HepG2 (cell line): Measurements from ENCODE around the gene TSN. TPM values are rescaled to one million over a fixed set of nuclear protein-coding genes. Genes with fewer than 3 reads are reported as not detected.

Source experiments
- ATAC-seq: fragments of 200-7000 bp; cut with Tn5 transposase; 3 replicates; pipeline ENCODE4 v1.9.1; 2020; ENCODE audit warnings: mild to moderate bottlenecking, moderate library complexity
- BruUV-seq: library from RNA; stranded (reverse); fragments of 400-500 nt; replicated peaks from 2 replicates; lab custom pipeline; 2021; lab: Mats Ljungman, UMichigan
- CTCF ChIA-PET: fragments of 300-600 bp; formaldehyde crosslinking; extraction: SDS; loops from one replicate; lab custom pipeline; 2021; ENCODE audit warnings: low total read pairs, inconsistent platforms, low intra/inter-chr PET ratio; lab: Yijun Ruan, JAX
- POLR2A ChIA-PET: fragments of 350-600 bp; sonication (Branson Sonifier 250); formaldehyde crosslinking; loops from one replicate; lab custom pipeline; 2020; ENCODE audit warnings: antibody characterized with exemption, inconsistent platforms; lab: Yijun Ruan, JAX
- DNase-seq: peaks from one replicate; pipeline ENCODE4 v3.0.0-alpha.2; 2015; ENCODE audit warnings: low spot score
- FAIRE-seq: peaks from 3 replicates; lab custom pipeline; 2011; peaks lifted over from hg19 to GRCh38; lab: Jason Lieb, UNC
- H2AFZ ChIP-seq: one replicate; pipeline ENCODE4 v1.6.1; 2011; ENCODE audit warnings: low read length, inconsistent platforms
- H3K27ac ChIP-seq: fragments of 300-600 bp; 3 replicates; pipeline ENCODE4 v1.8.0; 2011; ENCODE audit warnings: mixed run types, mild to moderate bottlenecking, mixed read lengths, low read length, inconsistent platforms; ENCODE audit not compliant: insufficient read depth; ENCODE audit errors: extremely low read length
- H3K27me3 ChIP-seq, 2 experiments: fragments of 200-600 bp in 1 of 2; 2 replicates in 1 of 2; 3 replicates in 1 of 2; pipeline versions ENCODE4 v1.6.0 to v1.8.0; 2011; ENCODE audit warnings: low read length in 2 of 2, mild to moderate bottlenecking in 2 of 2, moderate library complexity in 2 of 2, inconsistent platforms in 1 of 2; ENCODE audit not compliant: insufficient read depth in 2 of 2, control insufficient read depth in 1 of 2
- H3K36me3 ChIP-seq, 2 experiments: fragments of 200-600 bp in 1 of 2; replicated peaks in 1 of 2; 2 replicates in 1 of 2; 3 replicates in 1 of 2; pipeline versions ENCODE4 v1.5.1 to v1.8.0; 2011; ENCODE audit warnings: low read length in 2 of 2, inconsistent platforms in 1 of 2; ENCODE audit not compliant: insufficient read depth in 2 of 2, control insufficient read depth in 1 of 2
- H3K4me1 ChIP-seq: 2 replicates; pipeline ENCODE4 v1.5.1; 2012; ENCODE audit warnings: low read length, inconsistent platforms; ENCODE audit not compliant: insufficient read depth
- H3K4me2 ChIP-seq: 2 replicates; pipeline ENCODE4 v1.6.0; 2011; ENCODE audit warnings: low read depth, low read length, inconsistent platforms
- H3K4me3 ChIP-seq, 3 experiments: fragments of 200-600 bp in 1 of 3; sonication (generic), shearing (Covaris generic) in 1 of 3; replicated peaks in 1 of 3; 2 replicates each; pipeline ENCODE4 v1.5.1; 2011 to 2016; ENCODE audit warnings: low read length in 3 of 3, inconsistent platforms in 2 of 3, low read depth in 2 of 3, mild to moderate bottlenecking in 2 of 3, control low read depth in 1 of 3, mixed read lengths in 1 of 3; ENCODE audit not compliant: insufficient read depth in 1 of 3
- H3K79me2 ChIP-seq: one replicate; pipeline ENCODE4 v1.6.1; 2011; ENCODE audit warnings: low read length, inconsistent platforms; ENCODE audit not compliant: insufficient read depth
- H3K9ac ChIP-seq: 2 replicates; pipeline ENCODE4 v1.6.0; 2011; ENCODE audit warnings: mild to moderate bottlenecking, low read depth, low read length, inconsistent platforms; ENCODE audit not compliant: insufficient read depth
- H3K9me3 ChIP-seq: 2 replicates; pipeline ENCODE4 v1.5.1; 2012; ENCODE audit warnings: mild to moderate bottlenecking, low read length
- H4K20me1 ChIP-seq: 2 replicates; pipeline ENCODE4 v1.6.0; 2011; ENCODE audit warnings: inconsistent platforms, mild to moderate bottlenecking, low read length, moderate library complexity; ENCODE audit not compliant: insufficient read depth
- CREB1 ChIP-seq, 2 experiments: fragments of 450-650 bp in 1 of 2; IDR thresholded peaks; 2 replicates each; pipeline ENCODE4 v1.6.1; 2016 to 2017; ENCODE audit warnings: control low read depth in 1 of 2, mild to moderate bottlenecking in 1 of 2, missing compliant biosample characterization in 1 of 2, missing genetic modification characterization in 1 of 2
- GRHL1 ChIP-seq: sonication (generic); formaldehyde crosslinking; conservative IDR thresholded peaks from 2 replicates; pipeline ENCODE4 v1.8.0; 2022; ENCODE audit warnings: missing genetic modification reagents
- MAFF ChIP-seq: IDR thresholded peaks from 2 replicates; pipeline ENCODE4 v1.6.1; 2011; ENCODE audit warnings: low read depth, low read length, improper control_type of control experiment
- MAFK ChIP-seq, 2 experiments: IDR thresholded peaks in 1 of 2; conservative IDR thresholded peaks in 1 of 2; 2 replicates each; pipeline ENCODE4 v1.6.1; 2011; ENCODE audit warnings: improper control_type of control experiment in 2 of 2, low read length in 2 of 2
- MIXL1 ChIP-seq: IDR thresholded peaks from 2 replicates; pipeline ENCODE4 v1.6.1; 2016
- ZNF407 ChIP-seq: sonication (generic); formaldehyde crosslinking; IDR thresholded peaks from one replicate; pipeline ENCODE4 v1.5.1; 2020; ENCODE audit warnings: mild to moderate bottlenecking, missing genetic modification reagents; ENCODE audit errors: not compliant biosample characterization
- ZNF563 ChIP-seq: sonication (generic); formaldehyde crosslinking; IDR thresholded peaks from 2 replicates; pipeline ENCODE4 v1.8.0; 2022; ENCODE audit warnings: mild to moderate bottlenecking, moderate library complexity, missing genetic modification reagents
- ZNF776 ChIP-seq: sonication (generic); formaldehyde crosslinking; IDR thresholded peaks from 2 replicates; pipeline ENCODE4 v1.4.0; 2020; ENCODE audit warnings: mild to moderate bottlenecking, missing genetic modification reagents
- ZNF792 ChIP-seq: IDR thresholded peaks from 2 replicates; pipeline ENCODE4 v1.6.1; 2016
- WGBS: methylation state at CpG from one replicate; pipeline ENCODE4 v1.1.6; 2017; ENCODE audit warnings: low lambda C conversion rate; 5-methylcytosine and 5-hydroxymethylcytosine counted together
- in situ Hi-C: cut with HindIII; loops from 2 replicates; pipeline ENCODE4 v1.10.0; 2017; ENCODE audit warnings: low pct_unique_long_range_greater_than_20kb; ENCODE audit not compliant: extremely low pct_ligation_motif_present
- intact Hi-C: fragments of 100-400 bp; cut with micrococcal nuclease; formaldehyde crosslinking; loops from one replicate; pipeline ENCODE4 v1.10.0; 2022; ENCODE audit not compliant: unreplicated experiment
- polyA plus RNA-seq, 8 experiments: library from polyadenylated mRNA; depleted of rRNA in 3 of 8; stranded (reverse) in 7 of 8; unstranded in 1 of 8; fragments of >200 nt; fragmentation: Illumina TruSeq in 4 of 8; extraction: Trizol in 4 of 8; gene quantifications; 2 replicates each; pipeline versions ENCODE4 v1.2.1 to v1.2.3, GENCODE V29; 2011 to 2016; ENCODE audit warnings: low read depth in 4 of 8, missing spikeins in 1 of 8, mixed read lengths in 1 of 8; ENCODE audit not compliant: insufficient read depth in 1 of 8
- total RNA-seq, 5 experiments: library from RNA; depleted of rRNA; stranded (reverse); fragments of >200 nt; fragmentation: Illumina TruSeq; extraction: Trizol; gene quantifications; 2 replicates each; pipeline ENCODE4 v1.2.3, GENCODE V29; 2016; ENCODE audit warnings: low read depth in 1 of 5

The TSN gene
- total and polyA plus RNA-seq, 2 of the 13 experiments (the other 11 are each of a cell fraction or from before 2014, with no cell fraction given): 56.4 to 115 TPM

GRCh38 chr2:121727950-121728349 lies 27.5 kb upstream of the TSN start:
- DNase-seq (no peak), FAIRE-seq (no peak), ATAC-seq (no peak)
- no peak overlapping the region for H2AFZ ChIP-seq
- in situ Hi-C loops: no loop called here
- H3K79me2 ChIP-seq: no peaks in the 10 kb centered on the region
- no peaks in the 10 kb centered on the region for H4K20me1 ChIP-seq
- no peak overlapping the region for H3K4me2 ChIP-seq
- POLR2A ChIA-PET: no interaction called here
- intact Hi-C loops: no loop called here
- TF ChIP-seq MAFF (peak; percentile 38; the same call in 1 of the 2 replicates), MAFK (conservative IDR thresholded peaks at IDR 0.05 in 1 of 2, IDR thresholded peaks at IDR 0.05 in 1 of 2; ENCODE audit: low read length in 2 of 2) (peak in 1 of 2 experiments; percentile 42; a peak in 2 of 4 replicates), MIXL1 (CRISPR knock-in tag) (no peak), ZNF776 (no peak), CREB1 (IDR thresholded peaks at IDR 0.05) (no peak), CREB1 (CRISPR knock-in tag; IDR thresholded peaks at IDR 0.05) (no peak), ZNF563 (CRISPR knock-in tag) (no peak)
- CTCF ChIA-PET: no interaction called here
- BruUV-seq: no TSS peak
- peaks cover 13 to 55% of the 10 kb centered on the region in 2 experiments for H3K36me3 ChIP-seq
- H3K4me3 ChIP-seq: no peak overlapping the region
- no peaks in the 10 kb centered on the region for H3K4me1 ChIP-seq
- H3K9ac ChIP-seq: no peak overlapping the region
- no peak overlapping the region for H3K27ac ChIP-seq
- H3K9me3 ChIP-seq: no peaks in the 10 kb centered on the region
- H3K27me3 ChIP-seq: no peaks in the 10 kb centered on the region

GRCh38 chr2:121731366-121731765 lies 24.1 kb upstream of the TSN start:
- H3K27ac ChIP-seq: no peak overlapping the region
- WGBS: 95% methylated on average over 6 of the region's 6 CpGs
- CTCF ChIA-PET: no interaction called here
- TF ChIP-seq ZNF407: no peak
- TF ChIP-seq ZNF792 (CRISPR knock-in tag): no peak
- no peak for TF ChIP-seq GRHL1 (CRISPR knock-in tag)
- 0 out of 2 replicates have a peak, but pooled peaks cover 3% of the 10 kb centered on the region for H4K20me1 ChIP-seq
- no TSS peak for BruUV-seq
- no peak for FAIRE-seq
- H3K4me2 ChIP-seq: no peak overlapping the region
- H3K9ac ChIP-seq: no peak overlapping the region
- H3K4me1 ChIP-seq: peaks cover 12% of the 10 kb centered on the region
- no peak for DNase-seq
- no peak overlapping the region for H3K4me3 ChIP-seq
- peaks cover 21% of the 10 kb centered on the region for H3K79me2 ChIP-seq
- intact Hi-C loops: no loop called here
- POLR2A ChIA-PET: interaction anchor here (1.3 kb wide), 1 partner anchor 201 kb away, joined by 3 read pairs; the partner anchor contains the start of gene RNU4ATAC
- no peaks in the 10 kb centered on the region for H3K9me3 ChIP-seq
- H3K36me3 ChIP-seq: peaks cover 13 to 66% of the 10 kb centered on the region in 2 experiments
- ATAC-seq: no peak
- no peak overlapping the region for H2AFZ ChIP-seq
- in situ Hi-C loops: no loop called here
- H3K27me3 ChIP-seq: no peaks in the 10 kb centered on the region; a peak in 1 of 5 replicates
